Subcutaneous abdominal adipose tissue (tissue), 5 donors: ENCODE results near the gene QSOX2.

Source experiments
- H3K27ac ChIP-seq: one replicate; pipeline ENCODE4 v1.7.0; 2013; ENCODE audit warnings: low read depth, mild to moderate bottlenecking, inconsistent platforms, low read length, moderate library complexity
- H3K27me3 ChIP-seq, 5 donors: one replicate each; pipeline ENCODE4 v1.7.0; 2013; ENCODE audit warnings: low read length in 5 of 5, inconsistent platforms in 1 of 5; ENCODE audit not compliant: control insufficient read depth in 5 of 5, insufficient read depth in 4 of 5
- H3K36me3 ChIP-seq, 5 donors: one replicate each; pipeline ENCODE4 v1.7.0; 2013; ENCODE audit warnings: low read length in 5 of 5; ENCODE audit not compliant: control insufficient read depth in 5 of 5, insufficient read depth in 5 of 5
- H3K4me1 ChIP-seq, 5 donors: one replicate each; pipeline ENCODE4 v1.7.0; 2013; ENCODE audit warnings: low read length in 5 of 5, mild to moderate bottlenecking in 3 of 5, moderate library complexity in 1 of 5; ENCODE audit not compliant: control insufficient read depth in 5 of 5, insufficient read depth in 5 of 5
- H3K4me3 ChIP-seq, 5 donors: one replicate each; pipeline ENCODE4 v1.7.0; 2013; ENCODE audit warnings: low read length in 5 of 5, low read depth in 1 of 5
- H3K9ac ChIP-seq, 5 donors: one replicate each; pipeline ENCODE4 v1.7.0; 2013; ENCODE audit warnings: low read length in 5 of 5, mild to moderate bottlenecking in 4 of 5, moderate library complexity in 3 of 5
- H3K9me3 ChIP-seq, 5 donors: one replicate each; pipeline ENCODE4 v1.7.0; 2013; ENCODE audit warnings: low read length in 5 of 5; ENCODE audit not compliant: control insufficient read depth in 5 of 5
- donor health status: healthy.
- donor health status: healthy.
- donor health status: healthy.
- donor health status: healthy.
- donor health status: healthy.

The QSOX2 gene

GRCh38 chr9:136252281-136252680, 6.7 kb upstream of the QSOX2 start:
- Histone ChIP-seq H3K9me3 (no peaks in the 10 kb centered on the region), H3K9ac (no peak overlapping the region), H3K36me3 (no peaks in the 10 kb centered on the region), H3K4me3 (no peak overlapping the region), H3K4me1 (peaks cover 2 to 13% (median 11%) of the 10 kb centered on the region in 5 donors), H3K27me3 (peaks cover 10 to 26% (median 14%) of the 10 kb centered on the region in 5 donors), H3K27ac (no peak overlapping the region)

GRCh38 chr9:136251264-136252115, 5.9 kb upstream of the QSOX2 start:
- Histone ChIP-seq H3K4me3 (no peak overlapping the region), H3K27me3 (peaks cover 10 to 26% (median 14%) of the 10 kb centered on the region in 5 donors), H3K9ac (no peak overlapping the region), H3K27ac (no peak overlapping the region), H3K9me3 (no peaks in the 10 kb centered on the region), H3K4me1 (peaks cover 2 to 13% (median 11%) of the 10 kb centered on the region in 5 donors), H3K36me3 (no peaks in the 10 kb centered on the region)

- Histone ChIP-seq H3K4me1 (peaks cover 2 to 17% (median 14%) of the 10 kb centered on the region in 5 donors), H3K9ac (no peak overlapping the region), H3K9me3 (no peaks in the 10 kb centered on the region), H3K27ac (no peak overlapping the region), H3K36me3 (no peaks in the 10 kb centered on the region), H3K4me3 (no peak overlapping the region), H3K27me3 (peaks cover 4 to 21% (median 11%) of the 10 kb centered on the region in 5 donors)
These were observed 5.1 kb upstream of the QSOX2 start for GRCh38 chr9:136250676-136251075.

- H3K27me3 ChIP-seq: peaks cover 4 to 17% (median 8%) of the 10 kb centered on the region in 5 donors
- no peaks in the 10 kb centered on the region for H3K9me3 ChIP-seq
- peaks cover 2 to 16% (median 13%) of the 10 kb centered on the region in 5 donors for H3K4me1 ChIP-seq
- no peak overlapping the region for H3K9ac ChIP-seq
- no peak overlapping the region for H3K27ac ChIP-seq
- no peaks in the 10 kb centered on the region for H3K36me3 ChIP-seq
- H3K4me3 ChIP-seq: no peak overlapping the region
These were observed 4.4 kb upstream of the QSOX2 start for GRCh38 chr9:136249877-136250559.

GRCh38 chr9:136248951-136249876, 3.6 kb upstream of the QSOX2 start:
- no peak overlapping the region for H3K4me3 ChIP-seq
- H3K4me1 ChIP-seq: peaks cover 4 to 16% (median 14%) of the 10 kb centered on the region in 5 donors
- H3K36me3 ChIP-seq: no peaks in the 10 kb centered on the region
- no peak overlapping the region for H3K9ac ChIP-seq
- no peaks in the 10 kb centered on the region for H3K9me3 ChIP-seq
- no peak overlapping the region for H3K27ac ChIP-seq
- peaks cover 4 to 14% (median 8%) of the 10 kb centered on the region in 5 donors for H3K27me3 ChIP-seq

- Histone ChIP-seq H3K4me1 (peaks cover 4 to 16% (median 14%) of the 10 kb centered on the region in 5 donors), H3K36me3 (no peaks in the 10 kb centered on the region), H3K9ac (no peak overlapping the region), H3K9me3 (no peaks in the 10 kb centered on the region), H3K27me3 (peaks cover 4 to 8% (median 8%) of the 10 kb centered on the region in 5 donors), H3K4me3 (no peak overlapping the region), H3K27ac (no peak overlapping the region)
These were observed 2.5 kb upstream of the QSOX2 start for GRCh38 chr9:136247947-136248637.

GRCh38 chr9:136247551-136247916, 1.9 kb upstream of the QSOX2 start:
- no peak overlapping the region for H3K27ac ChIP-seq
- H3K4me3 ChIP-seq: no peak overlapping the region
- peaks cover 4 to 16% (median 14%) of the 10 kb centered on the region in 5 donors for H3K4me1 ChIP-seq
- H3K9me3 ChIP-seq: no peaks in the 10 kb centered on the region
- no peaks in the 10 kb centered on the region for H3K36me3 ChIP-seq
- H3K27me3 ChIP-seq: peaks cover under 1 to 7% (median 3%) of the 10 kb centered on the region in 5 donors
- H3K9ac ChIP-seq: no peak overlapping the region

- Histone ChIP-seq H3K4me1 (peaks cover 2 to 16% (median 14%) of the 10 kb centered on the region in 5 donors), H3K4me3 (no peak overlapping the region), H3K27me3 (peaks cover 0 to 6% (median 2%) of the 10 kb centered on the region in 5 donors), H3K9ac (no peak overlapping the region), H3K27ac (no peak overlapping the region), H3K36me3 (no peaks in the 10 kb centered on the region), H3K9me3 (no peaks in the 10 kb centered on the region)
These were observed 1.4 kb upstream of the QSOX2 start for GRCh38 chr9:136246849-136247550.

- Histone ChIP-seq H3K9me3 (no peaks in the 10 kb centered on the region), H3K27ac (no peak overlapping the region), H3K27me3 (peaks cover 0 to 3% (median 0%) of the 10 kb centered on the region in 5 donors), H3K4me3 (peak overlapping the region; percentile 67 to 80 (median 73)), H3K36me3 (no peaks in the 10 kb centered on the region), H3K9ac (peak overlapping the region in 4 of 5 donors; percentile 63 to 69 (median 65)), H3K4me1 (peaks cover 4 to 17% (median 15%) of the 10 kb centered on the region in 5 donors)
These were observed 718 bp downstream of the QSOX2 start for GRCh38 chr9:136244969-136245218.
